DOHH2 (cell line): ENCODE results near the gene DCXR.

ENCODE experiments used
- CTCF ChIP-seq: fragments of 200-600 bp; sonication (generic); IDR thresholded peaks from one replicate; pipeline ENCODE4 v1.5.1; 2014; ENCODE audit warnings: antibody characterized with exemption, mild to moderate bottlenecking, low read depth, low read length; ENCODE audit not compliant: poor library complexity, severe bottlenecking
- EZH2phosphoT487 ChIP-seq: fragments of 200-600 bp; sonication (generic); IDR thresholded peaks from 2 replicates; pipeline ENCODE4 v1.6.1; 2017; ENCODE audit warnings: borderline replicate concordance, mild to moderate bottlenecking, antibody characterized with exemption, low read length, moderate library complexity, mixed read lengths

- TF ChIP-seq EZH2phosphoT487 (no peak), CTCF (no peak)
Measured at GRCh38 chr17:82063424-82064415, 26.2 kb upstream of the DCXR start.
